IMR-90 (cell line): ENCODE data around the gene PTPN22. TPM values are rescaled to one million over a fixed set of nuclear protein-coding genes. Genes with fewer than 3 reads are reported as not detected.
A peak's percentile ranks its signal among the peaks of the same experiment; 100 is the strongest.

Source experiments
- ATAC-seq: fragments of 200-7000 bp; cut with Tn5 transposase; 2 replicates; pipeline ENCODE4 v1.9.1; 2020; ENCODE audit warnings: low read depth, mild to moderate bottlenecking, moderate library complexity
- BruUV-seq: library from RNA; stranded (reverse); fragments of 400-500 nt; replicated peaks from 2 replicates; lab custom pipeline; 2021; lab: Mats Ljungman, UMichigan
- CTCF ChIA-PET: fragments of 300-600 bp; formaldehyde crosslinking; extraction: SDS; loops from one replicate; lab custom pipeline; 2021; ENCODE audit warnings: antibody characterized with exemption; lab: Yijun Ruan, JAX
- POLR2A ChIA-PET: fragments of 300-600 bp; sonication (Branson Sonifier 250); formaldehyde crosslinking; loops from one replicate; lab custom pipeline; 2022; ENCODE audit warnings: antibody characterized with exemption; ENCODE audit not compliant: unreplicated experiment; lab: Charles Lee
- DNase-seq: peaks from one replicate; pipeline ENCODE4 v3.0.0; 2013
- H2AFZ ChIP-seq: replicated peaks from 2 replicates; pipeline ENCODE3; 2013; ENCODE audit warnings: low read length, mild to moderate bottlenecking; ENCODE audit not compliant: poor library complexity
- H2AK5ac ChIP-seq: 2 replicates; pipeline ENCODE4 v1.6.1; 2013; ENCODE audit warnings: low read depth, low read length, inconsistent platforms
- H2AK9ac ChIP-seq: replicated peaks from 2 replicates; pipeline ENCODE3; 2013; ENCODE audit warnings: mild to moderate bottlenecking, low read depth, low read length, moderate library complexity; ENCODE audit not compliant: poor library complexity
- H2BK120ac ChIP-seq: 2 replicates; pipeline ENCODE4 v1.6.1; 2013; ENCODE audit warnings: low read depth, low read length, inconsistent platforms
- H2BK15ac ChIP-seq: 3 replicates; pipeline ENCODE4 v1.6.1; 2013; ENCODE audit warnings: low read depth, low read length, inconsistent platforms
- H2BK20ac ChIP-seq: 2 replicates; pipeline ENCODE4 v1.6.1; 2013; ENCODE audit warnings: low read depth, mild to moderate bottlenecking, inconsistent platforms, low read length, moderate library complexity
- H2BK5ac ChIP-seq: 2 replicates; pipeline ENCODE4 v1.6.1; 2013; ENCODE audit warnings: mild to moderate bottlenecking, low read depth, low read length, inconsistent platforms; ENCODE audit not compliant: poor library complexity, severe bottlenecking
- H3K14ac ChIP-seq: replicated peaks from 2 replicates; pipeline ENCODE4 v1.6.1; 2013; ENCODE audit warnings: low read depth, low read length, inconsistent platforms
- H3K18ac ChIP-seq: 2 replicates; pipeline ENCODE4 v1.6.1; 2013; ENCODE audit warnings: low read depth, low read length, control low read depth
- H3K23ac ChIP-seq: 2 replicates; pipeline ENCODE4 v1.6.1; 2013; ENCODE audit warnings: low read depth, low read length, inconsistent platforms
- H3K27ac ChIP-seq: 2 replicates; pipeline ENCODE4 v1.5.1; 2013; ENCODE audit warnings: mild to moderate bottlenecking, control low read depth, low read length; ENCODE audit not compliant: insufficient read depth
- H3K27me3 ChIP-seq: 2 replicates; pipeline ENCODE4 v1.6.1; 2013; ENCODE audit warnings: low read length; ENCODE audit not compliant: control insufficient read depth, insufficient read depth
- H3K36me3 ChIP-seq: 2 replicates; pipeline ENCODE4 v1.6.1; 2013; ENCODE audit warnings: low read length, mixed read lengths; ENCODE audit not compliant: control insufficient read depth, insufficient read depth
- H3K4ac ChIP-seq: 2 replicates; pipeline ENCODE4 v1.6.1; 2013; ENCODE audit warnings: low read depth, low read length, inconsistent platforms
- H3K4me1 ChIP-seq: 2 replicates; pipeline ENCODE4 v1.6.1; 2013; ENCODE audit warnings: low read length, mixed read lengths; ENCODE audit not compliant: control insufficient read depth, insufficient read depth
- H3K4me2 ChIP-seq: 2 replicates; pipeline ENCODE4 v1.6.1; 2013; ENCODE audit warnings: low read depth, mild to moderate bottlenecking, control low read depth, low read length, moderate library complexity
- H3K4me3 ChIP-seq: 2 replicates; pipeline ENCODE4 v1.5.1; 2013; ENCODE audit warnings: low read depth, mild to moderate bottlenecking, control low read depth, low read length, moderate library complexity; ENCODE audit not compliant: insufficient read depth
- H3K56ac ChIP-seq: 2 replicates; pipeline ENCODE4 v1.6.1; 2013; ENCODE audit warnings: low read length, inconsistent platforms; ENCODE audit not compliant: insufficient read depth; ENCODE audit errors: extremely low read depth
- H3K79me1 ChIP-seq, 2 experiments: 2 replicates each; pipeline ENCODE4 v1.6.1; 2013; ENCODE audit warnings: low read length in 2 of 2, inconsistent platforms in 1 of 2, low read depth in 1 of 2
- H3K9ac ChIP-seq: 2 replicates; pipeline ENCODE4 v1.6.1; 2013; ENCODE audit warnings: low read depth, low read length, control low read depth
- H3K9me1 ChIP-seq: 2 replicates; pipeline ENCODE4 v1.6.1; 2013; ENCODE audit warnings: low read length, inconsistent platforms; ENCODE audit not compliant: insufficient read depth
- H3K9me3 ChIP-seq: 2 replicates; pipeline ENCODE4 v1.6.1; 2013; ENCODE audit warnings: low read length; ENCODE audit not compliant: control insufficient read depth, insufficient read depth
- H4K20me1 ChIP-seq: 2 replicates; pipeline ENCODE4 v1.6.1; 2013; ENCODE audit warnings: low read length, inconsistent platforms; ENCODE audit not compliant: insufficient read depth
- H4K5ac ChIP-seq: 2 replicates; pipeline ENCODE4 v1.6.1; 2013; ENCODE audit warnings: mild to moderate bottlenecking, low read depth, low read length, control low read depth
- H4K8ac ChIP-seq, 2 experiments: 2 replicates each; pipeline ENCODE4 v1.6.1; 2013; ENCODE audit warnings: low read depth in 2 of 2, low read length in 2 of 2, control low read depth in 1 of 2, inconsistent platforms in 1 of 2
- H4K91ac ChIP-seq: 2 replicates; pipeline ENCODE4 v1.6.1; 2013; ENCODE audit warnings: low read depth, low read length, inconsistent platforms; ENCODE audit not compliant: insufficient read depth
- BHLHE40 ChIP-seq: fragments of 150-350 bp; IDR thresholded peaks from 2 replicates; pipeline ENCODE4 v1.6.1; 2016; ENCODE audit warnings: mild to moderate bottlenecking, low read depth, low read length
- CEBPB ChIP-seq: IDR thresholded peaks from 2 replicates; pipeline ENCODE4 v1.6.1; 2012; ENCODE audit warnings: low read depth, low read length, improper control_type of control experiment
- ELK1 ChIP-seq: fragments of 150-350 bp; IDR thresholded peaks from 2 replicates; pipeline ENCODE4 v1.6.1; 2016; ENCODE audit warnings: low read depth, mild to moderate bottlenecking, low read length, moderate library complexity, borderline replicate concordance
- FOS ChIP-seq: fragments of 150-350 bp; IDR thresholded peaks from 2 replicates; pipeline ENCODE4 v1.6.1; 2016; ENCODE audit warnings: low read depth, low read length
- MAZ ChIP-seq: IDR thresholded peaks from 2 replicates; pipeline ENCODE4 v1.6.1; 2012; ENCODE audit warnings: low read depth, mild to moderate bottlenecking, low read length, improper control_type of control experiment, moderate library complexity, borderline replicate concordance
- POLR2A ChIP-seq: IDR thresholded peaks from 2 replicates; pipeline ENCODE4 v1.6.1; 2012; ENCODE audit warnings: mild to moderate bottlenecking, low read depth, low read length
- RAD21 ChIP-seq: IDR thresholded peaks from 2 replicates; pipeline ENCODE4 v1.6.1; 2012; ENCODE audit warnings: low read length, improper control_type of control experiment
- RCOR1 ChIP-seq: IDR thresholded peaks from 2 replicates; pipeline ENCODE4 v1.6.1; 2012; ENCODE audit warnings: mild to moderate bottlenecking, low read length, improper control_type of control experiment; ENCODE audit not compliant: insufficient replicate concordance
- SMC3 ChIP-seq: fragments of 150-350 bp; IDR thresholded peaks from 2 replicates; pipeline ENCODE4 v1.6.1; 2016; ENCODE audit warnings: low read depth, mild to moderate bottlenecking, antibody characterized with exemption, low read length, moderate library complexity
- USF2 ChIP-seq: fragments of 150-350 bp; IDR thresholded peaks from 2 replicates; pipeline ENCODE4 v1.6.1; 2017; ENCODE audit warnings: mild to moderate bottlenecking, antibody characterized with exemption, low read length, low read depth
- WGBS, 2 experiments: methylation state at CpG; one replicate each; pipeline versions ENCODE4 v1.1.5 to v1.1.7; 2013; ENCODE audit warnings: missing lambda C conversion rate in 2 of 2; ENCODE audit not compliant: insufficient read length in 1 of 2; ENCODE audit errors: extremely low coverage in 2 of 2; 5-methylcytosine and 5-hydroxymethylcytosine counted together
- dilution Hi-C: fragments of 300-500 bp; cut with HindIII; formaldehyde crosslinking; loops from one replicate; pipeline ENCODE4 v1.14.3; 2018; ENCODE audit warnings: low sequenced_read_pairs; ENCODE audit not compliant: unreplicated experiment
- in situ Hi-C: fragments of 300-500 bp; cut with MboI; formaldehyde crosslinking; loops from 3 replicates; pipeline ENCODE4 v1.14.3; 2019; ENCODE audit warnings: low sequenced_read_pairs, inconsistent platforms, mixed read lengths
- intact Hi-C: fragments of 100-400 bp; cut with micrococcal nuclease; formaldehyde crosslinking; loops from 2 replicates; pipeline ENCODE4 v1.10.0; 2022
- polyA plus RNA-seq, 3 experiments: library from polyadenylated mRNA; depleted of rRNA; stranded (reverse); fragments of >200 nt; gene quantifications; 2 replicates each; pipeline ENCODE4 v1.2.3, GENCODE V29; 2012; ENCODE audit warnings: low replicate concordance in 1 of 3
- total RNA-seq: library from RNA; depleted of rRNA; stranded (reverse); fragments of >200 nt; gene quantifications from 2 replicates; pipeline ENCODE4 v1.2.3, GENCODE V29; 2012

Gene PTPN22
- total and polyA plus RNA-seq, 2 of the 4 experiments (the other 2 are of a cell fraction), result 0.14 to 0.18 TPM

- no peak overlapping the region for H4K5ac ChIP-seq
- no peaks in the 10 kb centered on the region for H3K27me3 ChIP-seq
- no peak overlapping the region for H2AK9ac ChIP-seq
- intact Hi-C loops, result no loop called here
- ChIA-PET CTCF (interaction anchor here (0.7 kb wide), 1 partner anchor 745 kb away, joined by 3 read pairs; no protein-coding TSS in a partner anchor), POLR2A (no interaction called here)
- H2AK5ac ChIP-seq, result no peak overlapping the region
- H3K79me1 ChIP-seq, result peaks cover 50 to 72% of the 10 kb centered on the region in 2 experiments
- dilution Hi-C loops, result no loop called here
- no peak overlapping the region for H3K4ac ChIP-seq
- no peak overlapping the region for H4K91ac ChIP-seq
- no peak overlapping the region for H3K9ac ChIP-seq
- no peak overlapping the region for H4K8ac ChIP-seq
- H3K36me3 ChIP-seq, result peaks cover 4% of the 10 kb centered on the region
- H2AFZ ChIP-seq, result no peak overlapping the region
- no peak overlapping the region for H3K4me2 ChIP-seq
- in situ Hi-C loops, result no loop called here
- H3K27ac ChIP-seq, result no peak overlapping the region
- H3K14ac ChIP-seq, result no peak overlapping the region
- peaks cover 13% of the 10 kb centered on the region; the same call in 1 of the 2 replicates for H4K20me1 ChIP-seq
- no CpG with 5 or more reads among the region's 3 CpGs for WGBS, 2 experiments
- no peak overlapping the region for H2BK15ac ChIP-seq
- no peak overlapping the region for H3K56ac ChIP-seq
- no peaks in the 10 kb centered on the region for H3K9me3 ChIP-seq
- ATAC-seq (no peak), DNase-seq (peak; percentile 26)
- BruUV-seq, result no TSS peak
- no peak overlapping the region for H3K4me3 ChIP-seq
- no peak overlapping the region for H2BK5ac ChIP-seq
- H3K4me1 ChIP-seq, result peaks cover 14% of the 10 kb centered on the region
- TF ChIP-seq ELK1 (no peak), SMC3 (no peak), CEBPB (no peak), FOS (no peak), POLR2A (no peak), RCOR1 (no peak), BHLHE40 (no peak), RAD21 (no peak), USF2 (no peak), MAZ (no peak)
- no peak overlapping the region for H2BK20ac ChIP-seq
- H2BK120ac ChIP-seq, result no peak overlapping the region
- H3K18ac ChIP-seq, result no peak overlapping the region
- H3K9me1 ChIP-seq, result peaks cover 6% of the 10 kb centered on the region
- H3K23ac ChIP-seq, result no peak overlapping the region; the same call in 1 of the 2 replicates
Observed at GRCh38 chr1:113787663-113788062, 83.8 kb downstream of the PTPN22 start.
